Neural cell (in vitro differentiated cells): ENCODE results near the gene NRG2. TPM values are rescaled to one million over a fixed set of nuclear protein-coding genes. Genes with fewer than 3 reads are reported as not detected.

Source experiments
- H2AFZ ChIP-seq: fragments of 200-600, 300-800 bp; sonication (generic), shearing (Covaris generic); 2 replicates; pipeline ENCODE4 v1.6.0; 2014; ENCODE audit warnings: low read depth, mild to moderate bottlenecking, antibody characterized with exemption, low read length, moderate library complexity
- H3F3A ChIP-seq: fragments of 200-600 bp; shearing (Covaris generic); 2 replicates; pipeline ENCODE4 v1.6.1; 2016; ENCODE audit warnings: mild to moderate bottlenecking, moderate library complexity, mixed read lengths, antibody characterized with exemption, low read length; ENCODE audit not compliant: insufficient read depth, poor library complexity, severe bottlenecking
- H3K27ac ChIP-seq: fragments of 200-600, 300-800 bp; sonication (generic), shearing (Covaris generic); 2 replicates; pipeline ENCODE4 v1.5.1; 2014; ENCODE audit warnings: mild to moderate bottlenecking, low read length, moderate library complexity
- H3K27me3 ChIP-seq: fragments of 300-800, 200-600 bp; sonication (generic), shearing (Covaris generic); 2 replicates; pipeline ENCODE4 v1.6.0; 2014; ENCODE audit warnings: mild to moderate bottlenecking, low read depth, low read length, moderate library complexity; ENCODE audit not compliant: insufficient read depth
- H3K36me3 ChIP-seq: fragments of 300-800, 200-600 bp; sonication (generic), shearing (Covaris generic); 2 replicates; pipeline ENCODE4 v1.5.1; 2014; ENCODE audit warnings: mild to moderate bottlenecking, antibody characterized with exemption, low read length, moderate library complexity; ENCODE audit not compliant: insufficient read depth
- H3K4me2 ChIP-seq: fragments of 300-800, 200-600 bp; sonication (generic), shearing (Covaris generic); 2 replicates; pipeline ENCODE4 v1.6.0; 2014; ENCODE audit warnings: mild to moderate bottlenecking, low read length
- H3K4me3 ChIP-seq: fragments of 300-800, 200-600 bp; sonication (generic), shearing (Covaris generic); 2 replicates; pipeline ENCODE4 v1.5.1; 2014; ENCODE audit warnings: mild to moderate bottlenecking, low read length, moderate library complexity
- H3K79me2 ChIP-seq: fragments of 200-600 bp; shearing (Covaris generic); replicated peaks from 2 replicates; pipeline ENCODE4 v1.6.0; 2014; ENCODE audit warnings: mild to moderate bottlenecking, low read length, moderate library complexity; ENCODE audit not compliant: insufficient read depth
- H3K9ac ChIP-seq: fragments of 300-800, 200-600 bp; sonication (generic), shearing (Covaris generic); 2 replicates; pipeline ENCODE4 v1.6.1; 2016; ENCODE audit warnings: mild to moderate bottlenecking, low read length, mixed read lengths
- H3K9me2 ChIP-seq: fragments of 200-600 bp; shearing (Covaris generic); 2 replicates; pipeline ENCODE4 v1.6.1; 2016; ENCODE audit warnings: mild to moderate bottlenecking, low read length, mixed read lengths; ENCODE audit not compliant: insufficient read depth
- H3K9me3 ChIP-seq: fragments of 200-600, 300-800 bp; sonication (generic), shearing (Covaris generic); 2 replicates; pipeline ENCODE4 v1.6.1; 2016; ENCODE audit warnings: mild to moderate bottlenecking, mixed run types, low read length, moderate library complexity, mixed read lengths
- H4K20me1 ChIP-seq: fragments of 200-600 bp; shearing (Covaris generic); 2 replicates; pipeline ENCODE4 v1.6.1; 2016; ENCODE audit warnings: mild to moderate bottlenecking, mixed run types; ENCODE audit not compliant: insufficient read depth
- CTCF ChIP-seq: fragments of 450-650 bp; IDR thresholded peaks from 2 replicates; pipeline ENCODE4 v1.5.1; 2014; ENCODE audit warnings: antibody characterized with exemption, mild to moderate bottlenecking, moderate library complexity; ENCODE audit not compliant: poor library complexity, severe bottlenecking
- EP300 ChIP-seq: fragments of 450-650 bp; conservative IDR thresholded peaks from 2 replicates; pipeline ENCODE4 v1.6.1; 2014; ENCODE audit warnings: antibody characterized with exemption, mild to moderate bottlenecking, moderate library complexity; ENCODE audit not compliant: poor library complexity, severe bottlenecking
- EZH2 ChIP-seq: fragments of 200-600, 300-800 bp; shearing (Covaris generic), sonication (generic); IDR thresholded peaks from 2 replicates; pipeline ENCODE4 v1.6.1; 2014; ENCODE audit warnings: antibody characterized with exemption, low read length, borderline replicate concordance, mild to moderate bottlenecking; ENCODE audit not compliant: insufficient read depth, poor library complexity, severe bottlenecking
- MXI1 ChIP-seq: fragments of 450-650 bp; conservative IDR thresholded peaks from 2 replicates; pipeline ENCODE4 v1.6.1; 2014; ENCODE audit warnings: antibody characterized with exemption, mild to moderate bottlenecking; ENCODE audit not compliant: poor library complexity, severe bottlenecking
- POLR2AphosphoS5 ChIP-seq: IDR thresholded peaks from 2 replicates; pipeline ENCODE4 v1.6.1; 2012
- RAD21 ChIP-seq: fragments of 450-650 bp; conservative IDR thresholded peaks from 2 replicates; pipeline ENCODE4 v1.6.1; 2014; ENCODE audit warnings: antibody characterized with exemption, mild to moderate bottlenecking, moderate library complexity
- REST ChIP-seq: IDR thresholded peaks from 2 replicates; pipeline ENCODE4 v1.6.1; 2012; ENCODE audit warnings: borderline replicate concordance
- SMC3 ChIP-seq: fragments of 450-650 bp; conservative IDR thresholded peaks from 2 replicates; pipeline ENCODE4 v1.6.1; 2014; ENCODE audit warnings: antibody characterized with exemption, mild to moderate bottlenecking, moderate library complexity; ENCODE audit not compliant: poor library complexity
- TAF1 ChIP-seq: IDR thresholded peaks from 2 replicates; pipeline ENCODE4 v1.6.1; 2012; ENCODE audit warnings: low read depth
- polyA plus RNA-seq: library from polyadenylated mRNA; depleted of rRNA; stranded (reverse); fragments of >200 nt; gene quantifications from 2 replicates; pipeline ENCODE4 v1.2.3, GENCODE V29; 2014

NRG2 gene
- polyA plus RNA-seq, 1 donor from 2014 or later = 5.4 TPM

- Histone ChIP-seq H3K4me2 (no peak overlapping the region), H3K79me2 (no peaks in the 10 kb centered on the region), H4K20me1 (no peaks in the 10 kb centered on the region), H3K9me2 (no peaks in the 10 kb centered on the region), H3K36me3 (no peaks in the 10 kb centered on the region), H3K27ac (no peak overlapping the region), H3K4me3 (no peak overlapping the region), H3K9me3 (no peaks in the 10 kb centered on the region), H3K9ac (no peak overlapping the region), H2AFZ (no peak overlapping the region), H3K27me3 (no peaks in the 10 kb centered on the region), H3F3A (no peaks in the 10 kb centered on the region)
- TF ChIP-seq RAD21 (no peak), SMC3 (no peak), POLR2AphosphoS5 (no peak), EP300 (no peak), CTCF (no peak), REST (no peak), MXI1 (no peak), EZH2 (no peak), TAF1 (no peak)
Observed at GRCh38 chr5:139967353-139967752, 75.7 kb downstream of the NRG2 start.

- no peak overlapping the region for H3K9ac ChIP-seq
- no peaks in the 10 kb centered on the region for H3F3A ChIP-seq
- no peaks in the 10 kb centered on the region for H3K9me2 ChIP-seq
- H3K4me2 ChIP-seq = no peak overlapping the region
- no peak overlapping the region for H3K4me3 ChIP-seq
- no peaks in the 10 kb centered on the region for H3K27me3 ChIP-seq
- H3K9me3 ChIP-seq = no peaks in the 10 kb centered on the region
- H4K20me1 ChIP-seq = no peaks in the 10 kb centered on the region
- H2AFZ ChIP-seq = no peak overlapping the region
- no peaks in the 10 kb centered on the region for H3K79me2 ChIP-seq
- H3K27ac ChIP-seq = no peak overlapping the region
- TF ChIP-seq POLR2AphosphoS5 (no peak), EP300 (no peak), CTCF (no peak), EZH2 (no peak), TAF1 (no peak), SMC3 (no peak), REST (no peak), MXI1 (no peak), RAD21 (no peak)
- no peaks in the 10 kb centered on the region for H3K36me3 ChIP-seq
Observed at GRCh38 chr5:139966856-139967255, 76.2 kb downstream of the NRG2 start.
